GM12892 (cell line): Measurements from ENCODE around the gene EYS.

ENCODE experiments used
- DNase-seq: peaks from one replicate; pipeline ENCODE4 v3.0.0; 2011; ENCODE audit not compliant: insufficient read length
- FAIRE-seq: peaks from 2 replicates; lab custom pipeline; 2011; peaks lifted over from hg19 to GRCh38; lab: Jason Lieb, UNC
- POLR2A ChIP-seq: IDR thresholded peaks from 2 replicates; pipeline ENCODE4 v1.6.1; 2011; ENCODE audit warnings: low read depth, low read length, control low read depth
- POLR2AphosphoS5 ChIP-seq: IDR thresholded peaks from 2 replicates; pipeline ENCODE4 v1.6.1; 2011; ENCODE audit warnings: low read depth, low read length, control low read depth
- TAF1 ChIP-seq: IDR thresholded peaks from 2 replicates; pipeline ENCODE4 v1.6.1; 2011; ENCODE audit warnings: low read depth, mild to moderate bottlenecking, control low read depth, low read length, borderline replicate concordance

EYS gene

DNA sequence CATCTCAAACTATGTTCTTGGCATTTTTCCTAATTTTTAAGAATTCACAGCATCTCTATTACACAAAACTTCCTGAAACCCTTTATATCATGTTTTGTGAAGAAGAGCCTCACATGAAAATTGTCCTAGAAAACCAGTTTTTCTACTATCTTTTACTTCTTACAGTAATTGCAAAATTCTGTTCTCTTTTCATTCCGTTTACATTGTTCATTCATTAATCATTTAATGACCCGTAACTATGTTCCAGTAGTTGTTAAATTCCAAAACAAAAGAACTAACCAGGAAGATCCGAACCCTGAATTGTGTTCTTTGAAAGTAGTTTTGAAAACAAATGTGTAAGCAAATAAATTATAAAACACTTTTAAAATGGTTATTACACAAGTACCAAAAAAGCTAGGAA lies 597.0 kb downstream of the EYS start:
- no peak for TF ChIP-seq TAF1
- TF ChIP-seq POLR2A = no peak
- TF ChIP-seq POLR2AphosphoS5 = no peak
- FAIRE-seq (no peak), DNase-seq (no peak)

DNA sequence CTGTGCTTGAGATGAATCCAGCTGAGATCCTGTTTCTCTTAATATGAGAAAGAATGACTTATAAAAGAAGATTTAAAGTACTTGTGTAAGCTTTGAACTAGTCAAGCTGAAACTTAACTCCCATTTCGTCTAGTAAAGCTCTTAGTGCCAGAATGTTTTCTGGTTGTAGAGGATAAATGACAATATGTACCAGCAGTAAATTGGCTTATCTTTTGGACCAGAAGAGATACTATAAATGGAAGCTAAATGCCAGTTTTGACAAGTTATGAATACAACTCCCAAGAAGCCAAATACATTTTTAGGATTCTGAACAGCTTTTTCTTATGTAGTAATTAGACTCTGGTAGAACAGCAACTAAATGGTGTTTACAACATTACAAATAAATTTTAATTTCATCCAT lies 608.7 kb downstream of the EYS start:
- FAIRE-seq (no peak), DNase-seq (no peak)
- TF ChIP-seq TAF1 (no peak), POLR2AphosphoS5 (no peak), POLR2A (no peak)

DNA sequence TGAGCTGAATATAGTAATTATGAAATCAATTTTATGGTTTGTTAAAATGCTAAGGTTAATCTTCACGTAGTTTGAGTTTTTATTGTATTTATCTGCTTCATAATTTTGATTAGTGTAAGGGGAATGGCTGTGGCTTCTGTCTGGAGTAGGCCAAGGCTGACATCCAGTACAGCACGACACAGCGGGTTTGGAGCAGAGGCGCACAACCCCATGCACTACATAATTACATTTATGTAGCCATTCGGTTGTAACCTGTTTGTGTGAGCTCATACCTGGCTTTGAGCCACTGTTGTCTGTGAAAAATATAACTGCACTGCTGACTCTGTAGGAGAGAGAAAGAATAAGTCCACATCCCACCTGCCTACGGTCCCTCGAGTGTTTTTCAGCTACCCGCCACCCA lies 615.5 kb downstream of the EYS start:
- DNase-seq = no peak
- TF ChIP-seq TAF1 = no peak
- TF ChIP-seq POLR2A = no peak
- TF ChIP-seq POLR2AphosphoS5 = no peak
- no peak for FAIRE-seq

- TF ChIP-seq TAF1 = no peak
- no peak for TF ChIP-seq POLR2AphosphoS5
- no peak for TF ChIP-seq POLR2A
- DNase-seq = no peak
- no peak for FAIRE-seq
Observed at GRCh38 chr6:65088575-65088974, 618.5 kb downstream of the EYS start.

GRCh38 chr6:65081756-65082155 lies 625.3 kb downstream of the EYS start:
- FAIRE-seq (no peak), DNase-seq (no peak)
- TF ChIP-seq POLR2A (no peak), TAF1 (no peak), POLR2AphosphoS5 (no peak)

DNA sequence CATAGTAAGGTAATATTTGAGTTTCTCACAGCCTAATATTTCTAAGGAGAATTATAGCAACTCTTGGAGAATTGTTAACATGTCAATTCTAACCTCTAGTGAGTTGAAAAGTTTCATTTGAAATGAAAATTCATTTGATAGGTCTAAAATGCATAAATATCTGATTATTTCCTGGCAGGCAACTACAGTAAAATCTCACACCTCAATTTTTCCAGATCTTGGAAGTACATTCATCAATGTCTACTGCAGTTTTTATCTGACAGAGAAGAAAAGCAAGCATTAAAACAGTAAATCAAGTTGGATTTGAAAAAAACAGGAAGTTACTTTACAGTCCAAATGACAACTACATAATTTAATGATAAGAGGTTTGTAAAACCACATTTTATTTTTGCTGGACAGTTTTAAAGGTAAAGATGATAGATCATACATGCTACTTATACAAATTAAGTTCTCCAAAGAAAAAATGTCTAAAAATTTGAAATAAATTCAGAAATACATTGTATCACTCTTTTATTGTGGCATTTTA lies 631.3 kb downstream of the EYS start:
- no peak for FAIRE-seq
- TF ChIP-seq POLR2A (no peak), TAF1 (no peak), POLR2AphosphoS5 (no peak)
- no peak for DNase-seq

- TF ChIP-seq TAF1 (no peak), POLR2AphosphoS5 (no peak), POLR2A (no peak)
- DNase-seq (no peak), FAIRE-seq (no peak)
Observed at GRCh38 chr6:65072500-65072899, 634.5 kb downstream of the EYS start.

DNA sequence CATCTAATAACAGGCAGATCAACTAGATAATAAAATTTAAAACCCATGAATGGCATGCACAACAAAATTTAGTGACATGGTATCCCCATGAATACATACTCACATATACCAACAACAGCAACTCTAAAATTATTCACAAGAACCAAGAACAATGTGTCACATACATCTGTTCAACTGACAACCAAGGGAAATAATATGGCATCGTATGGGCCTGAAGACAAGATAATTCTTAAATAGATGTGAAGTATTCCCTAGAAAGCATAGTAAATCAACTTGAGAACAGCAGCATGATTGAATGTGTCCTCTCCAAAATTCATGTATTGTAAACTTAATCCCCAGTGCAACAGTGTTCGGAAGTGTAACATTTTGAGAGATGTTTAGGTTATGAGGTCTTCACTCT lies 635.5 kb downstream of the EYS start:
- FAIRE-seq = no peak
- DNase-seq = no peak
- TF ChIP-seq POLR2A = no peak
- TF ChIP-seq TAF1 = no peak
- no peak for TF ChIP-seq POLR2AphosphoS5

DNA sequence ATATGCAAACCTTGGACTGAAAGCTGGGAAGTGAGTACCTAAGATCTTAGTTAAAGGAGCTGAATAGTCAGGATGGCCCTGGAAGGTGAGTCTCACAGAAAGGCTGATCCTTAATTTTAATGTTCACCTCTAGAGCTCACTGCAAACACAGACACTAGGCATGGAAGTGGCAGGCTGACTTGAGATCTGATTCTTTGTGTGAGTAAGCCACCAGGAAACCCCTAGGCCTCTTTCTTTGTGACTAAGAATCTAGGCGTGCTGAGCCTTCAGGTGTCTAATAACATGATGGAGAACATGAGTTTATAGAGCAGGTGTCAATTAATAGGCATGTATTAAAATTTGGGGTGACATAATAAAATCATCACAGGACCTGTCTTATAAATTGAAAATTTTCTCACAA lies 642.2 kb downstream of the EYS start:
- DNase-seq = no peak
- FAIRE-seq = no peak
- TF ChIP-seq TAF1 (no peak), POLR2A (no peak), POLR2AphosphoS5 (no peak)

GRCh38 chr6:65059568-65059967 lies 647.5 kb downstream of the EYS start:
- no peak for FAIRE-seq
- no peak for TF ChIP-seq POLR2A
- no peak for TF ChIP-seq POLR2AphosphoS5
- TF ChIP-seq TAF1 = no peak
- DNase-seq = no peak

- TF ChIP-seq POLR2A (no peak), TAF1 (no peak), POLR2AphosphoS5 (no peak)
- no peak for FAIRE-seq
- no peak for DNase-seq
Observed at GRCh38 chr6:65055545-65055944, 651.5 kb downstream of the EYS start.

- no peak for TF ChIP-seq TAF1
- no peak for TF ChIP-seq POLR2A
- TF ChIP-seq POLR2AphosphoS5 = no peak
- no peak for FAIRE-seq
Observed at GRCh38 chr6:65052626-65053025, 654.4 kb downstream of the EYS start.

DNA sequence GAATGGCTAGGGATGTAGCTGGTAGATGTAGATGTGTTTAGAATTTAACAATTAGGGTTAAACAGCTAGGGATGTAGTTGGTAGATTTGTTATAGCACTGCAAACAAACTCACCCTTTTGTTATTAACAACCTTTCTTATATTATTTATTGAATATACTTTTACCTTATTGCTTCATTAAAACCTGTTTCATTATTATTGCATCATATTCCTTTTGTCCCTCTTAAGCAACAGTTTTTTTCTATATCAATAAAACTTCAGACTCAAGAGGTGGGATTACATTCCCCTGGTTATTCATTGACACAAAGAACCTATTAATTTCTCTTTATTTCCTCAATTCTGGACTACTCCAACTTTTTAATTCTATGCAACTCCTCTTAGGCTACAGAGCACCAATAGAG lies 661.2 kb downstream of the EYS start:
- TF ChIP-seq POLR2A (no peak), TAF1 (no peak), POLR2AphosphoS5 (no peak)
- FAIRE-seq = no peak
- DNase-seq = no peak

More at GRCh38 chr6:65052626-65053025, 654.4 kb downstream of the EYS start:
- no peak for DNase-seq
